Osteocyte (in vitro differentiated cells): ENCODE results near the gene GALNT17. TPM values are rescaled to one million over a fixed set of nuclear protein-coding genes. Genes with fewer than 3 reads are reported as not detected.

ENCODE experiments used
- DNase-seq: peaks from one replicate; pipeline ENCODE4 v3.0.0; 2021; ENCODE audit warnings: mixed read lengths; ENCODE audit not compliant: unreplicated experiment; ENCODE audit errors: extremely low spot score
- H3K27ac Mint-ChIP-seq: one replicate; pipeline ENCODE4 v1.8.0; 2021; ENCODE audit warnings: mild to moderate bottlenecking, mixed read lengths; ENCODE audit not compliant: unreplicated experiment
- H3K27me3 Mint-ChIP-seq: one replicate; pipeline ENCODE4 v1.8.0; 2021; ENCODE audit warnings: mixed read lengths; ENCODE audit not compliant: unreplicated experiment
- H3K36me3 Mint-ChIP-seq: one replicate; pipeline ENCODE4 v1.8.0; 2021; ENCODE audit warnings: mixed read lengths; ENCODE audit not compliant: unreplicated experiment
- H3K4me1 Mint-ChIP-seq: one replicate; pipeline ENCODE4 v1.8.0; 2021; ENCODE audit warnings: mixed read lengths; ENCODE audit not compliant: unreplicated experiment
- H3K4me3 Mint-ChIP-seq: one replicate; pipeline ENCODE4 v1.8.0; 2021; ENCODE audit warnings: mild to moderate bottlenecking, moderate library complexity, mixed read lengths; ENCODE audit not compliant: unreplicated experiment
- H3K9me3 Mint-ChIP-seq: one replicate; pipeline ENCODE4 v1.8.0; 2021; ENCODE audit warnings: mixed read lengths; ENCODE audit not compliant: unreplicated experiment
- CTCF ChIP-seq: fragments of 200-600 bp; sonication (generic); IDR thresholded peaks from 2 replicates; pipeline ENCODE4 v1.5.0; 2021; ENCODE audit warnings: antibody characterized with exemption, mild to moderate bottlenecking, moderate library complexity
- total RNA-seq: library from RNA; stranded (reverse); gene quantifications from 2 replicates; pipeline ENCODE4 v1.2.1, GENCODE V29; 2021

GALNT17 gene
- total RNA-seq, 1 donor from 2014 or later: 1.4 TPM

DNA sequence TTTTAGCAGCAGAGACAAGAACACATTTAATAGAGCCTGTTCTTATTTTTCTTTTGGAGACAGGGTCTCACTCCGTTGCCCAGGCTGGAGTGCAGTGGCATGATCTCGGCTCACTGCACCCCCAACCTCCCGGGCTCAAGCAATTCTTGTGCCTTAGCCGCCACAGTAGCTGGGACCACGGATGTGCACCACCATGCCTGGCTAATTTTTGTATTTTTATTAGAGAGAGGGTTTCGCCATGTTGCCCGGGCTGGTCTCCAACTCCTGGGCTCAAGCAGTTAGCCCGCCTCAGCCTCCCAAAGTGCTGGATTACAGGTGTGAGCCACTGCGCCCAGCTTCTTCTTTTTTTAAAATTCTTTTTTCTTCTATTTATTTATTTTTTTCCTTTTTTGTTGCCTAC lies 23.3 kb downstream of the GALNT17 start:
- TF ChIP-seq CTCF: no peak
- no peaks in the 10 kb centered on the region for H3K36me3 Mint-ChIP-seq
- H3K4me1 Mint-ChIP-seq: no peaks in the 10 kb centered on the region
- peaks cover 14% of the 10 kb centered on the region for H3K9me3 Mint-ChIP-seq
- no peak overlapping the region for H3K4me3 Mint-ChIP-seq
- H3K27ac Mint-ChIP-seq: no peak overlapping the region
- H3K27me3 Mint-ChIP-seq: no peaks in the 10 kb centered on the region
- no peak for DNase-seq

- Mint-ChIP-seq H3K36me3 (no peaks in the 10 kb centered on the region), H3K9me3 (peaks cover 13% of the 10 kb centered on the region), H3K27me3 (no peaks in the 10 kb centered on the region), H3K27ac (no peak overlapping the region), H3K4me3 (no peak overlapping the region), H3K4me1 (no peaks in the 10 kb centered on the region)
- no peak for TF ChIP-seq CTCF
- DNase-seq: no peak
Measured at GRCh38 chr7:71157757-71158156, 25.8 kb downstream of the GALNT17 start.

DNA sequence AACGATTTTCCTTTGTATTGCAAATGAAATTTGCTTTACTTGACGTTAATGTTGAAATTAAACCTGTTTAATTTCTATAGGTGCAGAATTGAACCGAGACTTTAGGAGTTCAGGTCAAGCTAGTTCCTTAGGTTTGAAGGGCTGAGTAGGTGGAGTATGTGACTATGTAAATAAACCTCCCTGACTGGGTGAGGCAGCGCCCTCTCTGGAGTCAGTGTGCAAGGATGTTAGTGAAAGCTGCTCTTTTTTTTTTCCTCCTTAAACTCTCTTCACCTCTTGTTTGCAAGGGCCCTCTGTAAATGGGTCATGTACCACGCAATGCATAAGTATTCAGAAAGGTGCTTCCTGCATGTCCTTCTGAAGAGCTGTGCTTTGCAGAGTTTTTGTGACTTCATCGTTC lies 33.8 kb downstream of the GALNT17 start:
- Mint-ChIP-seq H3K4me3 (no peak overlapping the region), H3K9me3 (peaks cover 20% of the 10 kb centered on the region), H3K27me3 (no peaks in the 10 kb centered on the region), H3K36me3 (no peaks in the 10 kb centered on the region), H3K4me1 (no peaks in the 10 kb centered on the region), H3K27ac (no peak overlapping the region)
- no peak for DNase-seq
- TF ChIP-seq CTCF: no peak

GRCh38 chr7:71171476-71171875 lies 39.5 kb downstream of the GALNT17 start:
- H3K4me3 Mint-ChIP-seq: no peak overlapping the region
- DNase-seq: no peak
- peaks cover 24% of the 10 kb centered on the region for H3K9me3 Mint-ChIP-seq
- no peak overlapping the region for H3K27ac Mint-ChIP-seq
- no peaks in the 10 kb centered on the region for H3K36me3 Mint-ChIP-seq
- no peaks in the 10 kb centered on the region for H3K27me3 Mint-ChIP-seq
- H3K4me1 Mint-ChIP-seq: no peaks in the 10 kb centered on the region
- no peak for TF ChIP-seq CTCF

DNA sequence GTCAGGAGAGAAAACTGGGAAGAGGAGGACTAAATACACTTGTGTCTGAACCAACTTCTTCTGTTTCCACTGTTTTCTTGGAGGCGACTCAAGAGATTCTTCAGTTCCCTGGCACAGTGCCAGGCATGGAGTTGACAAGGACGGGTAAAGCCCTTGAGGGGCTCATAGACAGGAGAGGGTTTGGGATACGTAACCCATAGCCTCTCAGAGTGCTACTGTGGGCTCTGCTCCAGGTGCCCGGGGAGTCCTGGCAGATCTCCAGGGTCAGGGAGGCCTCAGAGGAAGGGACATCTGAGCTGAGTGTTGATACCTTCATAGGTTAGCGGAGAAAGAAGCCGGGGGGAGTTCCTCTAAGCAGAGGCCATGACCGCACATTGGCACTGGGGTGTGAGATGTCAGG lies 42.0 kb downstream of the GALNT17 start:
- Mint-ChIP-seq H3K27ac (no peak overlapping the region), H3K36me3 (no peaks in the 10 kb centered on the region), H3K27me3 (no peaks in the 10 kb centered on the region), H3K9me3 (peaks cover 28% of the 10 kb centered on the region), H3K4me1 (no peaks in the 10 kb centered on the region), H3K4me3 (no peak overlapping the region)
- TF ChIP-seq CTCF: no peak
- no peak for DNase-seq
